ENCODE measurements around the gene ENTR1. TPM values are rescaled to one million over a fixed set of nuclear protein-coding genes. Genes with fewer than 3 reads are reported as not detected.

Gene ENTR1
- total and polyA plus RNA-seq, 2 donors (not counting 1 experiment from before 2014, with no cell fraction given): 77.7 to 86.3 TPM

DNA sequence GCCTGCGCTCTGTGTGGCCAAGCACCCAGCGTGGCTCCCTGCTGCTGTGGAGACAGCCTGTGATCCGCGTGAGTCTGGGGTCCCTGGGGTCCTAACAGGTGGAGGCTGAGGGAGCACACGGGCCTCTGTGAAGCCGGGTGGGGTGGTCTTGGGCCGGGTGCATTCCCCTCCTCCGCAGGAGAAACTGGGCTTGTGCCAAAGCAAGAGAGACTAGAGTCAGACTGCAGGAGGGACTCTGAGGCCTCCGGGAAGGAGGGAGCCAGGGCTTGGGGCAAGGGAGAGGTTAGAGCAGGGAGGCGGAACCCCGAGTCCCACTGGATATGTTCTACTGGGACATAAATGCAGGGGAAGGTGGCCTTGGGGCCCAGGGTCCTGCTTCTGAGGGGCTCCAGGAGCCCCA is 57.3 kb downstream of the ENTR1 start:
- Mint-ChIP-seq H3K4me3 (no peak overlapping the region), H3K27me3 (no peaks in the 10 kb centered on the region), H3K27ac (no peak overlapping the region), H3K9me3 (ENCODE audit: insufficient read depth) (no peaks in the 10 kb centered on the region), H3K4me1 (no peaks in the 10 kb centered on the region)
- ChIA-PET POLR2A (no interaction called here), CTCF (no interaction called here)
- no peaks in the 10 kb centered on the region for H3K79me2 ChIP-seq (ENCODE audit: control insufficient read depth, insufficient read depth, low read length)
- WGBS (ENCODE audit: insufficient coverage): 93% methylated on average over 10 of the region's 11 CpGs
- no peak for TF ChIP-seq EZH2 (IDR thresholded peaks at IDR 0.05; ENCODE audit: borderline replicate concordance, insufficient read depth, low read depth, low read length, poor library complexity, severe bottlenecking)
- TF ChIP-seq, protein P1, sequence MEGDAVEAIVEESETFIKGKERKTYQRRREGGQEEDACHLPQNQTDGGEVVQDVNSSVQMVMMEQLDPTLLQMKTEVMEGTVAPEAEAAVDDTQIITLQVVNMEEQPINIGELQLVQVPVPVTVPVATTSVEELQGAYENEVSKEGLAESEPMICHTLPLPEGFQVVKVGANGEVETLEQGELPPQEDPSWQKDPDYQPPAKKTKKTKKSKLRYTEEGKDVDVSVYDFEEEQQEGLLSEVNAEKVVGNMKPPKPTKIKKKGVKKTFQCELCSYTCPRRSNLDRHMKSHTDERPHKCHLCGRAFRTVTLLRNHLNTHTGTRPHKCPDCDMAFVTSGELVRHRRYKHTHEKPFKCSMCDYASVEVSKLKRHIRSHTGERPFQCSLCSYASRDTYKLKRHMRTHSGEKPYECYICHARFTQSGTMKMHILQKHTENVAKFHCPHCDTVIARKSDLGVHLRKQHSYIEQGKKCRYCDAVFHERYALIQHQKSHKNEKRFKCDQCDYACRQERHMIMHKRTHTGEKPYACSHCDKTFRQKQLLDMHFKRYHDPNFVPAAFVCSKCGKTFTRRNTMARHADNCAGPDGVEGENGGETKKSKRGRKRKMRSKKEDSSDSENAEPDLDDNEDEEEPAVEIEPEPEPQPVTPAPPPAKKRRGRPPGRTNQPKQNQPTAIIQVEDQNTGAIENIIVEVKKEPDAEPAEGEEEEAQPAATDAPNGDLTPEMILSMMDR (IDR thresholded peaks at IDR 0.05): no peak
- no peaks in the 10 kb centered on the region for H3K9me3 ChIP-seq (ENCODE audit: control extremely low read depth in 1 of 3, control insufficient read depth in 2 of 3, insufficient read depth in 1 of 3, low read length in 2 of 3)
- H3K9ac ChIP-seq (ENCODE audit: low read length): no peak overlapping the region
- no peaks in the 10 kb centered on the region for H3K36me3 ChIP-seq (replicated peaks in 1 of 2; ENCODE audit: control extremely low read depth in 1 of 2, control insufficient read depth in 1 of 2, extremely low read depth in 1 of 2, insufficient read depth in 2 of 2, low read length in 1 of 2)
- no peak overlapping the region for H3K4me3 ChIP-seq (ENCODE audit: control extremely low read depth in 1 of 5, extremely low read depth in 1 of 5, insufficient read depth in 1 of 5, low read depth in 2 of 5, low read length in 4 of 5)
- H2AFZ ChIP-seq (ENCODE audit: insufficient read depth, low read depth, low read length, poor library complexity, severe bottlenecking): no peak overlapping the region
- no peak overlapping the region for H3K4me2 ChIP-seq (replicated peaks; ENCODE audit: low read depth, low read length, poor library complexity, severe bottlenecking)
- intact Hi-C loops (cut with micrococcal nuclease): no loop called here
- DNase-seq (no peak), ATAC-seq (ENCODE audit: low read depth) (no peak)
- no peaks in the 10 kb centered on the region for H4K20me1 ChIP-seq (ENCODE audit: control insufficient read depth, insufficient read depth, low read length, poor library complexity, severe bottlenecking)
- H3K27me3 ChIP-seq (replicated peaks in 1 of 4; ENCODE audit: control extremely low read depth in 1 of 4, control insufficient read depth in 3 of 4, insufficient read depth in 4 of 4, low read length in 3 of 4): no peaks in the 10 kb centered on the region
- no peaks in the 10 kb centered on the region for H3K4me1 ChIP-seq (ENCODE audit: control insufficient read depth in 2 of 2, insufficient read depth in 2 of 2, low read length in 2 of 2)
- H3K27ac ChIP-seq (ENCODE audit: low read length in 2 of 2): no peak overlapping the region

GRCh38 chr9:136352682-136353081 is 57.7 kb downstream of the ENTR1 start:
- Mint-ChIP-seq H3K4me3 (no peak overlapping the region), H3K4me1 (no peaks in the 10 kb centered on the region), H3K27me3 (no peaks in the 10 kb centered on the region), H3K9me3 (ENCODE audit: insufficient read depth) (no peaks in the 10 kb centered on the region), H3K27ac (no peak overlapping the region)
- POLR2A ChIA-PET: no interaction called here
- no peaks in the 10 kb centered on the region for H3K4me1 ChIP-seq (ENCODE audit: control insufficient read depth in 2 of 2, insufficient read depth in 2 of 2, low read length in 2 of 2)
- H3K9me3 ChIP-seq (ENCODE audit: control extremely low read depth in 1 of 3, control insufficient read depth in 2 of 3, insufficient read depth in 1 of 3, low read length in 2 of 3): no peaks in the 10 kb centered on the region
- no peak overlapping the region for H3K27ac ChIP-seq (ENCODE audit: low read length in 2 of 2)
- H3K4me3 ChIP-seq (ENCODE audit: control extremely low read depth in 1 of 5, extremely low read depth in 1 of 5, insufficient read depth in 1 of 5, low read depth in 2 of 5, low read length in 4 of 5): no peak overlapping the region
- no peak overlapping the region for H3K4me2 ChIP-seq (replicated peaks; ENCODE audit: low read depth, low read length, poor library complexity, severe bottlenecking)
- ATAC-seq (ENCODE audit: low read depth) (no peak), DNase-seq (no peak)
- H3K79me2 ChIP-seq (ENCODE audit: control insufficient read depth, insufficient read depth, low read length): no peaks in the 10 kb centered on the region
- no peak overlapping the region for H3K9ac ChIP-seq (ENCODE audit: low read length)
- no peaks in the 10 kb centered on the region for H4K20me1 ChIP-seq (ENCODE audit: control insufficient read depth, insufficient read depth, low read length, poor library complexity, severe bottlenecking)
- intact Hi-C loops (cut with micrococcal nuclease): no loop called here
- CTCF ChIA-PET: no interaction called here
- no peaks in the 10 kb centered on the region for H3K27me3 ChIP-seq (replicated peaks in 1 of 4; ENCODE audit: control extremely low read depth in 1 of 4, control insufficient read depth in 3 of 4, insufficient read depth in 4 of 4, low read length in 3 of 4)
- no peaks in the 10 kb centered on the region for H3K36me3 ChIP-seq (replicated peaks in 1 of 2; ENCODE audit: control extremely low read depth in 1 of 2, control insufficient read depth in 1 of 2, extremely low read depth in 1 of 2, insufficient read depth in 2 of 2, low read length in 1 of 2)
- TF ChIP-seq, protein P1 (IDR thresholded peaks at IDR 0.05): no peak
- TF ChIP-seq EZH2 (IDR thresholded peaks at IDR 0.05; ENCODE audit: borderline replicate concordance, insufficient read depth, low read depth, low read length, poor library complexity, severe bottlenecking): no peak
- 87% methylated on average over 16 of the region's 16 CpGs for WGBS (ENCODE audit: insufficient coverage)
- no peak overlapping the region for H2AFZ ChIP-seq (ENCODE audit: insufficient read depth, low read depth, low read length, poor library complexity, severe bottlenecking)

Other genes with a start within 250 kb of the ENTR1 start
- 0.19 and 0.30 TPM in 2 replicates for gene LHX3, start 205.5 kb downstream of the ENTR1 start, total RNA-seq
- gene LHX3, start 205.5 kb downstream of the ENTR1 start, polyA plus RNA-seq: 0.07 TPM in 2 replicates
- 139 and 141 TPM in 2 replicates for gene QSOX2, start 164.8 kb downstream of the ENTR1 start, total RNA-seq
- gene QSOX2, start 164.8 kb downstream of the ENTR1 start, polyA plus RNA-seq: 62.9 and 85.0 TPM in 2 replicates
- 7.6 and 8.2 TPM in 2 replicates for gene CCDC187, start 106.5 kb downstream of the ENTR1 start, total RNA-seq
- 1.5 and 3.1 TPM in 2 replicates for gene CCDC187, start 106.5 kb downstream of the ENTR1 start, polyA plus RNA-seq
- gene GPSM1, start 83.1 kb downstream of the ENTR1 start, total RNA-seq: 6.3 and 6.8 TPM in 2 replicates
- gene GPSM1, start 83.1 kb downstream of the ENTR1 start, polyA plus RNA-seq: 2.4 and 6.2 TPM in 2 replicates
- gene DNLZ, start 46.9 kb downstream of the ENTR1 start, total RNA-seq: 23.0 and 25.4 TPM in 2 replicates
- 39.9 and 42.0 TPM in 2 replicates for gene DNLZ, start 46.9 kb downstream of the ENTR1 start, polyA plus RNA-seq
- 0.44 and 0.57 TPM in 2 replicates for gene CARD9, start 36.9 kb downstream of the ENTR1 start, total RNA-seq
- gene CARD9, start 36.9 kb downstream of the ENTR1 start, polyA plus RNA-seq: 1.1 and 1.6 TPM in 2 replicates
- 15.4 and 15.6 TPM in 2 replicates for gene SNAPC4, start 10.4 kb downstream of the ENTR1 start, total RNA-seq
- gene SNAPC4, start 10.4 kb downstream of the ENTR1 start, polyA plus RNA-seq: 11.2 and 13.1 TPM in 2 replicates
- gene PMPCA, start within 50 bp of the ENTR1 start, total RNA-seq: 64.6 and 72.2 TPM in 2 replicates
- gene PMPCA, start within 50 bp of the ENTR1 start, polyA plus RNA-seq: 64.4 and 97.6 TPM in 2 replicates
- gene INPP5E, start 29.2 kb upstream of the ENTR1 start, total RNA-seq: 33.1 and 35.3 TPM in 2 replicates
- gene INPP5E, start 29.2 kb upstream of the ENTR1 start, polyA plus RNA-seq: 28.2 and 31.0 TPM in 2 replicates
- 73.4 and 79.5 TPM in 2 replicates for gene SEC16A, start 72.4 kb upstream of the ENTR1 start, total RNA-seq
- 31.7 and 41.6 TPM in 2 replicates for gene SEC16A, start 72.4 kb upstream of the ENTR1 start, polyA plus RNA-seq
- 38.5 and 40.6 TPM in 2 replicates for gene NOTCH1, start 135.4 kb upstream of the ENTR1 start, total RNA-seq
- 16.6 and 19.6 TPM in 2 replicates for gene NOTCH1, start 135.4 kb upstream of the ENTR1 start, polyA plus RNA-seq

Data from B cell (primary cell).